ENCODE data around the gene CUZD1. TPM values are rescaled to one million over a fixed set of nuclear protein-coding genes. Genes with fewer than 3 reads are reported as not detected.

CUZD1 gene
- total and polyA plus RNA-seq, 2 of the 4 experiments (the other 2 are of a cell fraction), result 0.36 to 0.67 TPM

DNA sequence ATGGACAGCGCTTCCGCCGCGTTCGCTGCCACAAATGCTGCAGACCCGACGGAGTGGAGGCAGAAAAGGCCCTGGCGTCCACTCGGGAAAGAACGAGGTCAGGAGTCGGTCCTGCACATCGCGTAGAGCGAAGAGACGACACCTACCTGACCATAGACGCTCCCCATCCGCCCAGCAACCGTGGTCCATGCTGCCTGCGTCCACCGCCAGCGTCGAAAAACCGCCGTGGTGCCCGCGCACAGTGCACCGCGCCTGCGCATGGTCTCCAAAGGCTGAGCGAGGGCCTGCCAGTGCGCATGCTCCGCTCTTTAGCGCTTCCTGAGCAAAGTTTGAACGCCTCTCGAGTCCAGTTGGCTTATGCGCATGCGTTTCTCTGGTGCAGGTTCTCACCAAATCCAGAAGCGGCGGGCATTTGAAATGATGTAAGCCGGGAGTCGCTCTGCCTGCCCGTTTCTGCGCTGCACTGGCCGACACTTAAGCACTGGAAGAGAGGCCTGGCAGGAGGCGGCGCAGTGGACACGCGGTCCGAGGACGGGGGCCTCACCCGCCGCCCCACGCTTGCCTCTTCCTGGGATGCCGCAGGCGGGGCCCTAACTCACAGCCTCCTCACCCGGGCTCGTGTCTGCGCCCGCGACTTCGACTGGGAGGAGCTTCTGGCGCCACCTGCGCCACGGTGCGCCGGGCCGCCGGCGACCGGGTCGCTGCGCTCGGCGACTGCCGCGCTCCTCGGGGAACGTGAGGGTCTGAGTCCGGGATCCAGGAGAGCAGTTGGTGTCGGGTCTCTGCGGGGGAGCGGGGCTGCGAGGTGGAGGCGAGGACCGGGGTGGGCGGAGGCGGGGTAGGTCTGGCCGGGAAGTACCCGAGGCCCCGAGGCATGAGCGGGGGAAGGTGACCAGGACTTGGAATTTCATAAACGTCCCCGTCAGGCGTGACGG, 33.9 kb upstream of the CUZD1 start, which contains the start of gene FAM24B:
Gene FAM24B, minus strand, starts transcription at position 243 of the 935 bp plus-strand sequence. CDS start 29,066 bp downstream, outside the sequence.
- Histone ChIP-seq H2BK5ac (ENCODE audit: low read depth, low read length, poor library complexity, severe bottlenecking) (peak within 1 kb of the TSS; percentile 61), H2BK120ac (ENCODE audit: low read depth, low read length) (peak within 1 kb of the TSS; percentile 67), H4K5ac (ENCODE audit: low read depth, low read length) (peak within 1 kb of the TSS; percentile 93), H3K4me2 (ENCODE audit: low read depth, low read length) (peak within 1 kb of the TSS; percentile 72), H3K9me1 (ENCODE audit: insufficient read depth, low read length) (no peaks in the 10 kb centered on the region), H3K79me1 (ENCODE audit: low read depth in 1 of 2, low read length in 2 of 2) (peaks cover 9 to 17% of the 10 kb centered on the region in 2 experiments; a peak in 3 of 4 replicates), H3K4me1 (ENCODE audit: control insufficient read depth, insufficient read depth, low read length) (peaks cover 3% of the 10 kb centered on the region), H3K23ac (ENCODE audit: low read depth, low read length) (peak within 1 kb of the TSS; percentile 98), H3K4ac (ENCODE audit: low read depth, low read length) (peak within 1 kb of the TSS; percentile 78), H3K4me3 (ENCODE audit: insufficient read depth, low read depth, low read length) (peak within 1 kb of the TSS; percentile 78), H3K14ac (replicated peaks; ENCODE audit: low read depth, low read length) (peak within 1 kb of the TSS; percentile 79), H3K27me3 (ENCODE audit: control insufficient read depth, insufficient read depth, low read length) (no peaks in the 10 kb centered on the region), H3K18ac (ENCODE audit: low read depth, low read length) (no peak within 1 kb of the TSS; the same call in 1 of the 2 replicates), H3K36me3 (ENCODE audit: control insufficient read depth, insufficient read depth, low read length) (no peaks in the 10 kb centered on the region), H3K56ac (ENCODE audit: extremely low read depth, insufficient read depth, low read length) (0 out of 2 replicates have a peak within 1 kb of the TSS, but pooled peaks have one; percentile 4), H2BK20ac (ENCODE audit: low read depth, low read length) (no peak within 1 kb of the TSS), H4K8ac (ENCODE audit: low read depth in 2 of 2, low read length in 2 of 2) (peak within 1 kb of the TSS; percentile 79 to 90), H3K27ac (ENCODE audit: insufficient read depth, low read length) (peak within 1 kb of the TSS; percentile 64; the same call in 1 of the 2 replicates), H3K9me3 (ENCODE audit: control insufficient read depth, insufficient read depth, low read length) (no peaks in the 10 kb centered on the region), H2BK15ac (ENCODE audit: low read depth, low read length) (peak within 1 kb of the TSS; percentile 29; the same call in 1 of the 3 replicates), H4K20me1 (ENCODE audit: insufficient read depth, low read length) (no peaks in the 10 kb centered on the region), H2AK5ac (ENCODE audit: low read depth, low read length) (peak within 1 kb of the TSS; percentile 8; the same call in 1 of the 2 replicates), H4K91ac (ENCODE audit: insufficient read depth, low read depth, low read length) (peak within 1 kb of the TSS; percentile 40), H2AFZ (replicated peaks; ENCODE audit: low read length, poor library complexity) (peak within 1 kb of the TSS; percentile 94), H2AK9ac (replicated peaks; ENCODE audit: low read depth, low read length, poor library complexity) (peak within 1 kb of the TSS; percentile 77), H3K9ac (ENCODE audit: low read depth, low read length) (peak within 1 kb of the TSS; percentile 79)
- in situ Hi-C loops (cut with MboI; ENCODE audit: low sequenced_read_pairs), result no loop called here
- intact Hi-C loops (cut with micrococcal nuclease), result loop anchor here (2.0 to 5.0 kb wide), 2 partner anchors 17 to 73 kb away; partner anchors contain the start of gene C10orf88
- ChIA-PET POLR2A (ENCODE audit: unreplicated experiment) (no interaction called here), CTCF (no interaction called here)
- dilution Hi-C loops (cut with HindIII; ENCODE audit: low sequenced_read_pairs, unreplicated experiment), result no loop called here
- BruUV-seq (replicated peaks), result no TSS peak
- WGBS, 2 experiments (ENCODE audit: extremely low coverage in 2 of 2, insufficient read length in 1 of 2), result 5% methylated on average over 40 of the region's 95 CpGs; no CpG with 5 or more reads in 1 of the 2 experiments
- ATAC-seq (ENCODE audit: low read depth) (peak; percentile 95), DNase-seq (peak; percentile 98)
- TF ChIP-seq MAFK (IDR thresholded peaks at IDR 0.05; ENCODE audit: low read depth, low read length) (no peak), RCOR1 (IDR thresholded peaks at IDR 0.05; ENCODE audit: insufficient replicate concordance, low read length) (no peak), MAZ (IDR thresholded peaks at IDR 0.05; ENCODE audit: borderline replicate concordance, low read depth, low read length) (peak; percentile 16; the same call in 1 of the 2 replicates), FOS (IDR thresholded peaks at IDR 0.05; ENCODE audit: low read depth, low read length) (no peak), RFX5 (IDR thresholded peaks at IDR 0.05; ENCODE audit: low read depth, low read length) (no peak), RAD21 (IDR thresholded peaks at IDR 0.05; ENCODE audit: low read length) (no peak; the same call in 1 of the 2 replicates), MXI1 (IDR thresholded peaks at IDR 0.05; ENCODE audit: borderline replicate concordance, low read depth, low read length) (0 out of 2 replicates have a peak, but pooled peaks have one; percentile 38), NFE2L2 (IDR thresholded peaks at IDR 0.05; ENCODE audit: low read depth, low read length) (no peak), CHD1 (IDR thresholded peaks at IDR 0.05; ENCODE audit: low read depth, low read length) (no peak), POLR2A (IDR thresholded peaks at IDR 0.05; ENCODE audit: low read depth, low read length) (no peak), BHLHE40 (IDR thresholded peaks at IDR 0.05; ENCODE audit: low read depth, low read length) (no peak), CEBPB (IDR thresholded peaks at IDR 0.05; ENCODE audit: low read depth, low read length) (peak; percentile 28; the same call in 1 of the 2 replicates), SMC3 (IDR thresholded peaks at IDR 0.05; ENCODE audit: low read depth, low read length) (no peak)
- TF ChIP-seq, protein P1, sequence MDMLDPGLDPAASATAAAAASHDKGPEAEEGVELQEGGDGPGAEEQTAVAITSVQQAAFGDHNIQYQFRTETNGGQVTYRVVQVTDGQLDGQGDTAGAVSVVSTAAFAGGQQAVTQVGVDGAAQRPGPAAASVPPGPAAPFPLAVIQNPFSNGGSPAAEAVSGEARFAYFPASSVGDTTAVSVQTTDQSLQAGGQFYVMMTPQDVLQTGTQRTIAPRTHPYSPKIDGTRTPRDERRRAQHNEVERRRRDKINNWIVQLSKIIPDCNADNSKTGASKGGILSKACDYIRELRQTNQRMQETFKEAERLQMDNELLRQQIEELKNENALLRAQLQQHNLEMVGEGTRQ (IDR thresholded peaks at IDR 0.05; ENCODE audit: low read depth, low read length), result no peak
- TF ChIP-seq, protein P2, sequence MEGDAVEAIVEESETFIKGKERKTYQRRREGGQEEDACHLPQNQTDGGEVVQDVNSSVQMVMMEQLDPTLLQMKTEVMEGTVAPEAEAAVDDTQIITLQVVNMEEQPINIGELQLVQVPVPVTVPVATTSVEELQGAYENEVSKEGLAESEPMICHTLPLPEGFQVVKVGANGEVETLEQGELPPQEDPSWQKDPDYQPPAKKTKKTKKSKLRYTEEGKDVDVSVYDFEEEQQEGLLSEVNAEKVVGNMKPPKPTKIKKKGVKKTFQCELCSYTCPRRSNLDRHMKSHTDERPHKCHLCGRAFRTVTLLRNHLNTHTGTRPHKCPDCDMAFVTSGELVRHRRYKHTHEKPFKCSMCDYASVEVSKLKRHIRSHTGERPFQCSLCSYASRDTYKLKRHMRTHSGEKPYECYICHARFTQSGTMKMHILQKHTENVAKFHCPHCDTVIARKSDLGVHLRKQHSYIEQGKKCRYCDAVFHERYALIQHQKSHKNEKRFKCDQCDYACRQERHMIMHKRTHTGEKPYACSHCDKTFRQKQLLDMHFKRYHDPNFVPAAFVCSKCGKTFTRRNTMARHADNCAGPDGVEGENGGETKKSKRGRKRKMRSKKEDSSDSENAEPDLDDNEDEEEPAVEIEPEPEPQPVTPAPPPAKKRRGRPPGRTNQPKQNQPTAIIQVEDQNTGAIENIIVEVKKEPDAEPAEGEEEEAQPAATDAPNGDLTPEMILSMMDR (conservative IDR thresholded peaks at IDR 0.05; ENCODE audit: low read depth, low read length), result no peak
